ENCODE data around the gene CTAG1A.

GRCh38 chrX:154539077-154539476 lies 45.9 kb upstream of the CTAG1A start:
- TF ChIP-seq CTCF (conservative IDR thresholded peaks at IDR 0.05; ENCODE audit: low read length) (no peak), EZH2phosphoT487 (IDR thresholded peaks at IDR 0.05; ENCODE audit: borderline replicate concordance) (no peak)
